SK-N-SH (cell line): ENCODE measurements around the gene SFXN4. TPM values are rescaled to one million over a fixed set of nuclear protein-coding genes. Genes with fewer than 3 reads are reported as not detected.

Experiments
- CTCF ChIA-PET: fragments of 300-600, 350-600 bp; formaldehyde crosslinking; extraction: SDS; loops from one replicate; lab custom pipeline; 2021; lab: Yijun Ruan, JAX
- POLR2A ChIA-PET: fragments of 350-600 bp; sonication (Branson Sonifier 250); formaldehyde crosslinking; extraction: SDS; loops from one replicate; lab custom pipeline; 2020; ENCODE audit warnings: antibody characterized with exemption, inconsistent platforms; lab: Yijun Ruan, JAX
- DNase-seq: peaks from one replicate; pipeline ENCODE4 v3.0.0; 2012
- H2AFZ ChIP-seq: fragments of 200-600 bp; sonication (generic); 2 replicates; pipeline ENCODE4 v1.8.1; 2016; ENCODE audit warnings: antibody characterized with exemption, mild to moderate bottlenecking, low read depth
- H3F3A ChIP-seq: fragments of 200-600 bp; sonication (generic); replicated peaks from 2 replicates; pipeline ENCODE3; 2016; ENCODE audit warnings: antibody characterized with exemption, mild to moderate bottlenecking; ENCODE audit not compliant: insufficient read depth
- H3K27ac ChIP-seq, 2 experiments: fragments of 200-500 bp in 1 of 2; fragments of 200-600 bp in 1 of 2; sonication (Bioruptor generic) in 1 of 2; sonication (generic), shearing (Covaris generic) in 1 of 2; 2 replicates each; pipeline versions ENCODE4 v1.5.1 to v1.6.1; 2014 to 2016; ENCODE audit warnings: low read depth in 2 of 2, inconsistent platforms in 1 of 2, low read length in 1 of 2, mild to moderate bottlenecking in 1 of 2, mixed read lengths in 1 of 2
- H3K27me3 ChIP-seq: fragments of 200-600 bp; sonication (generic), shearing (Covaris generic); 2 replicates; pipeline ENCODE4 v1.6.1; 2016; ENCODE audit warnings: mixed run types; ENCODE audit not compliant: insufficient read depth
- H3K36me3 ChIP-seq, 2 experiments: fragments of 200-500 bp in 1 of 2; fragments of 200-600 bp in 1 of 2; sonication (Bioruptor generic) in 1 of 2; sonication (generic) in 1 of 2; replicated peaks in 1 of 2; 2 replicates each; pipeline versions ENCODE3 to v1.5.1; 2014 to 2016; ENCODE audit warnings: low read length in 1 of 2, mild to moderate bottlenecking in 1 of 2; ENCODE audit not compliant: insufficient read depth in 2 of 2, control insufficient read depth in 1 of 2
- H3K4me1 ChIP-seq, 2 experiments: fragments of 200-500 bp in 1 of 2; fragments of 200-600 bp in 1 of 2; sonication (Bioruptor generic) in 1 of 2; sonication (generic), shearing (Covaris generic) in 1 of 2; 2 replicates each; pipeline versions ENCODE4 v1.5.1 to v1.6.1; 2014 to 2016; ENCODE audit warnings: low read depth in 1 of 2, low read length in 1 of 2, mixed run types in 1 of 2; ENCODE audit not compliant: insufficient read depth in 2 of 2, control insufficient read depth in 1 of 2
- H3K4me2 ChIP-seq: fragments of 200-600 bp; sonication (generic), shearing (Covaris generic); 2 replicates; pipeline ENCODE4 v1.6.1; 2017; ENCODE audit warnings: mixed run types
- H3K4me3 ChIP-seq, 2 experiments: fragments of 200-500 bp in 1 of 2; fragments of 200-600 bp in 1 of 2; sonication (Bioruptor generic) in 1 of 2; sonication (generic), shearing (Covaris generic) in 1 of 2; 2 replicates each; pipeline versions ENCODE4 v1.5.1 to v1.8.1; 2014 to 2016; ENCODE audit warnings: low read depth in 2 of 2, inconsistent platforms in 1 of 2, low read length in 1 of 2, mild to moderate bottlenecking in 1 of 2, mixed read lengths in 1 of 2, moderate library complexity in 1 of 2
- H3K79me2 ChIP-seq: fragments of 200-600 bp; sonication (generic); 2 replicates; pipeline ENCODE4 v1.8.1; 2017; ENCODE audit warnings: mild to moderate bottlenecking; ENCODE audit not compliant: insufficient read depth
- H3K9ac ChIP-seq: fragments of 200-600 bp; sonication (generic); 2 replicates; pipeline ENCODE4 v1.6.1; 2017; ENCODE audit warnings: mixed run types
- H3K9me2 ChIP-seq: fragments of 200-600 bp; sonication (generic); 2 replicates; pipeline ENCODE4 v1.6.1; 2017; ENCODE audit warnings: mixed run types
- H3K9me3 ChIP-seq: fragments of 200-600 bp; sonication (generic); 2 replicates; pipeline ENCODE4 v1.6.1; 2017; ENCODE audit warnings: mixed run types, mild to moderate bottlenecking, moderate library complexity
- H4K20me1 ChIP-seq: fragments of 200-600 bp; sonication (generic); 2 replicates; pipeline ENCODE4 v1.6.1; 2017; ENCODE audit warnings: mild to moderate bottlenecking, mixed run types; ENCODE audit not compliant: insufficient read depth
- CHD2 ChIP-seq: fragments of 150-350 bp; IDR thresholded peaks from 2 replicates; pipeline ENCODE4 v1.6.1; 2018; ENCODE audit warnings: low read length; ENCODE audit not compliant: partially characterized antibody
- EZH2phosphoT487 ChIP-seq: fragments of 200-600 bp; sonication (generic); IDR thresholded peaks from 2 replicates; pipeline ENCODE4 v1.6.1; 2017; ENCODE audit warnings: low read depth, mixed run types, mild to moderate bottlenecking, antibody characterized with exemption, moderate library complexity, borderline replicate concordance
- FOXM1 ChIP-seq: IDR thresholded peaks from 2 replicates; pipeline ENCODE4 v1.4.0; 2012; ENCODE audit warnings: low read depth, mild to moderate bottlenecking
- GABPA ChIP-seq: IDR thresholded peaks from 2 replicates; pipeline ENCODE4 v1.4.0; 2012; ENCODE audit warnings: low read depth, mild to moderate bottlenecking
- MEF2A ChIP-seq: IDR thresholded peaks from 2 replicates; pipeline ENCODE4 v1.4.0; 2012; ENCODE audit warnings: low read depth, borderline replicate concordance
- MXI1 ChIP-seq: IDR thresholded peaks from 2 replicates; pipeline ENCODE4 v1.6.1; 2012; ENCODE audit warnings: mild to moderate bottlenecking, low read depth, low read length, improper control_type of control experiment
- NFIC ChIP-seq: IDR thresholded peaks from 2 replicates; pipeline ENCODE4 v1.4.0; 2012; ENCODE audit warnings: borderline replicate concordance
- NRF1 ChIP-seq: IDR thresholded peaks from 2 replicates; pipeline ENCODE4 v1.6.1; 2012; ENCODE audit warnings: low read depth, mild to moderate bottlenecking, low read length
- POLR2AphosphoS5 ChIP-seq: IDR thresholded peaks from 2 replicates; pipeline ENCODE4 v1.6.1; 2012; ENCODE audit warnings: low read depth, low read length
- RCOR1 ChIP-seq: fragments of 150-350 bp; IDR thresholded peaks from 2 replicates; pipeline ENCODE4 v1.6.1; 2017; ENCODE audit warnings: antibody characterized with exemption, low read length
- REST ChIP-seq: IDR thresholded peaks from 2 replicates; pipeline ENCODE4 v1.6.1; 2012; ENCODE audit warnings: mild to moderate bottlenecking, low read depth, low read length, moderate library complexity
- RXRA ChIP-seq: IDR thresholded peaks from 2 replicates; pipeline ENCODE4 v1.4.0; 2012; ENCODE audit warnings: low read depth, mild to moderate bottlenecking, borderline replicate concordance
- SIN3A ChIP-seq: IDR thresholded peaks from 2 replicates; pipeline ENCODE4 v1.6.1; 2012; ENCODE audit warnings: low read depth, mild to moderate bottlenecking, low read length, moderate library complexity, borderline replicate concordance
- SMC3 ChIP-seq: IDR thresholded peaks from 2 replicates; pipeline ENCODE4 v1.6.1; 2012; ENCODE audit warnings: low read depth, low read length, improper control_type of control experiment
- TAF1 ChIP-seq: IDR thresholded peaks from 2 replicates; pipeline ENCODE4 v1.6.1; 2012; ENCODE audit warnings: low read depth, mild to moderate bottlenecking, low read length, moderate library complexity, borderline replicate concordance
- TCF12 ChIP-seq: IDR thresholded peaks from 2 replicates; pipeline ENCODE4 v1.4.0; 2012
- YY1 ChIP-seq: IDR thresholded peaks from 2 replicates; pipeline ENCODE4 v1.4.0; 2012; ENCODE audit warnings: low read depth, mild to moderate bottlenecking
- WGBS: methylation state at CpG from one replicate; pipeline ENCODE4 v1.1.6; 2017; ENCODE audit warnings: low lambda C conversion rate; 5-methylcytosine and 5-hydroxymethylcytosine counted together
- polyA plus RNA-seq, 3 experiments: library from polyadenylated mRNA; depleted of rRNA; stranded (reverse); fragments of >200 nt; gene quantifications; 2 replicates each; pipeline ENCODE4 v1.2.3, GENCODE V29; 2012
- TF ChIP-seq, protein P1 (sequence below): IDR thresholded peaks from 2 replicates; pipeline ENCODE4 v1.4.0; 2012; ENCODE audit warnings: low read depth
- TF ChIP-seq, protein P2 (sequence below): IDR thresholded peaks from 2 replicates; pipeline ENCODE4 v1.4.0; 2012; ENCODE audit warnings: low read depth, borderline replicate concordance
- TF ChIP-seq, protein P3 (sequence below): IDR thresholded peaks from 2 replicates; pipeline ENCODE4 v1.4.0; 2012; ENCODE audit warnings: low read depth, borderline replicate concordance
- TF ChIP-seq, protein P4 (sequence below): fragments of 150-350 bp; IDR thresholded peaks from 2 replicates; pipeline ENCODE4 v1.6.1; 2016; ENCODE audit warnings: mild to moderate bottlenecking, low read depth, low read length
- TF ChIP-seq, protein P5 (sequence below): fragments of 200-600 bp; sonication (generic); IDR thresholded peaks from 2 replicates; pipeline ENCODE4 v1.6.1; 2017; ENCODE audit warnings: antibody characterized with exemption, mild to moderate bottlenecking, moderate library complexity

The SFXN4 gene
- polyA plus RNA-seq, 1 of the 3 experiments (the other 2 are of a cell fraction): 24.2 TPM

- CTCF ChIA-PET: interaction anchor here (2.8 kb wide), 1 partner anchor 21 kb away, joined by 12 read pairs; no protein-coding TSS in a partner anchor
- TF ChIP-seq GABPA (peak; percentile 54; the same call in 1 of the 2 replicates), REST (peak; percentile 72; the same call in 1 of the 2 replicates), SIN3A (peak; percentile 75; the same call in 1 of the 2 replicates), YY1 (peak; percentile 95), MEF2A (no peak), NFIC (no peak), SMC3 (no peak), TCF12 (no peak), TAF1 (peak; percentile 98), MXI1 (peak; percentile 97), RXRA (no peak), RCOR1 (peak; percentile 26; the same call in 1 of the 2 replicates), NRF1 (peak; percentile 79), FOXM1 (no peak), POLR2AphosphoS5 (peak; percentile 99), CHD2 (peak; percentile 93), EZH2phosphoT487 (no peak)
- TF ChIP-seq, protein P1, sequence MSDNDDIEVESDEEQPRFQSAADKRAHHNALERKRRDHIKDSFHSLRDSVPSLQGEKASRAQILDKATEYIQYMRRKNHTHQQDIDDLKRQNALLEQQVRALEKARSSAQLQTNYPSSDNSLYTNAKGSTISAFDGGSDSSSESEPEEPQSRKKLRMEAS: peak; percentile 24; the same call in 1 of the 2 replicates
- TF ChIP-seq, protein P2, sequence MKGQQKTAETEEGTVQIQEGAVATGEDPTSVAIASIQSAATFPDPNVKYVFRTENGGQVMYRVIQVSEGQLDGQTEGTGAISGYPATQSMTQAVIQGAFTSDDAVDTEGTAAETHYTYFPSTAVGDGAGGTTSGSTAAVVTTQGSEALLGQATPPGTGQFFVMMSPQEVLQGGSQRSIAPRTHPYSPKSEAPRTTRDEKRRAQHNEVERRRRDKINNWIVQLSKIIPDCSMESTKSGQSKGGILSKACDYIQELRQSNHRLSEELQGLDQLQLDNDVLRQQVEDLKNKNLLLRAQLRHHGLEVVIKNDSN: peak; percentile 59; the same call in 1 of the 2 replicates
- TF ChIP-seq, protein P3, sequence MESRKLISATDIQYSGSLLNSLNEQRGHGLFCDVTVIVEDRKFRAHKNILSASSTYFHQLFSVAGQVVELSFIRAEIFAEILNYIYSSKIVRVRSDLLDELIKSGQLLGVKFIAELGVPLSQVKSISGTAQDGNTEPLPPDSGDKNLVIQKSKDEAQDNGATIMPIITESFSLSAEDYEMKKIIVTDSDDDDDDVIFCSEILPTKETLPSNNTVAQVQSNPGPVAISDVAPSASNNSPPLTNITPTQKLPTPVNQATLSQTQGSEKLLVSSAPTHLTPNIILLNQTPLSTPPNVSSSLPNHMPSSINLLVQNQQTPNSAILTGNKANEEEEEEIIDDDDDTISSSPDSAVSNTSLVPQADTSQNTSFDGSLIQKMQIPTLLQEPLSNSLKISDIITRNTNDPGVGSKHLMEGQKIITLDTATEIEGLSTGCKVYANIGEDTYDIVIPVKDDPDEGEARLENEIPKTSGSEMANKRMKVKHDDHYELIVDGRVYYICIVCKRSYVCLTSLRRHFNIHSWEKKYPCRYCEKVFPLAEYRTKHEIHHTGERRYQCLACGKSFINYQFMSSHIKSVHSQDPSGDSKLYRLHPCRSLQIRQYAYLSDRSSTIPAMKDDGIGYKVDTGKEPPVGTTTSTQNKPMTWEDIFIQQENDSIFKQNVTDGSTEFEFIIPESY: peak; percentile 90
- TF ChIP-seq, protein P4, sequence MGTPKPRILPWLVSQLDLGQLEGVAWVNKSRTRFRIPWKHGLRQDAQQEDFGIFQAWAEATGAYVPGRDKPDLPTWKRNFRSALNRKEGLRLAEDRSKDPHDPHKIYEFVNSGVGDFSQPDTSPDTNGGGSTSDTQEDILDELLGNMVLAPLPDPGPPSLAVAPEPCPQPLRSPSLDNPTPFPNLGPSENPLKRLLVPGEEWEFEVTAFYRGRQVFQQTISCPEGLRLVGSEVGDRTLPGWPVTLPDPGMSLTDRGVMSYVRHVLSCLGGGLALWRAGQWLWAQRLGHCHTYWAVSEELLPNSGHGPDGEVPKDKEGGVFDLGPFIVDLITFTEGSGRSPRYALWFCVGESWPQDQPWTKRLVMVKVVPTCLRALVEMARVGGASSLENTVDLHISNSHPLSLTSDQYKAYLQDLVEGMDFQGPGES: no peak
- TF ChIP-seq, protein P5, sequence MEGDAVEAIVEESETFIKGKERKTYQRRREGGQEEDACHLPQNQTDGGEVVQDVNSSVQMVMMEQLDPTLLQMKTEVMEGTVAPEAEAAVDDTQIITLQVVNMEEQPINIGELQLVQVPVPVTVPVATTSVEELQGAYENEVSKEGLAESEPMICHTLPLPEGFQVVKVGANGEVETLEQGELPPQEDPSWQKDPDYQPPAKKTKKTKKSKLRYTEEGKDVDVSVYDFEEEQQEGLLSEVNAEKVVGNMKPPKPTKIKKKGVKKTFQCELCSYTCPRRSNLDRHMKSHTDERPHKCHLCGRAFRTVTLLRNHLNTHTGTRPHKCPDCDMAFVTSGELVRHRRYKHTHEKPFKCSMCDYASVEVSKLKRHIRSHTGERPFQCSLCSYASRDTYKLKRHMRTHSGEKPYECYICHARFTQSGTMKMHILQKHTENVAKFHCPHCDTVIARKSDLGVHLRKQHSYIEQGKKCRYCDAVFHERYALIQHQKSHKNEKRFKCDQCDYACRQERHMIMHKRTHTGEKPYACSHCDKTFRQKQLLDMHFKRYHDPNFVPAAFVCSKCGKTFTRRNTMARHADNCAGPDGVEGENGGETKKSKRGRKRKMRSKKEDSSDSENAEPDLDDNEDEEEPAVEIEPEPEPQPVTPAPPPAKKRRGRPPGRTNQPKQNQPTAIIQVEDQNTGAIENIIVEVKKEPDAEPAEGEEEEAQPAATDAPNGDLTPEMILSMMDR: 0 out of 2 replicates have a peak, but pooled peaks have one; percentile 17
- TF ChIP-seq, all 33 proteins: peak for 14
- Histone ChIP-seq H4K20me1 (no peaks in the 10 kb centered on the region), H3F3A (no peaks in the 10 kb centered on the region), H2AFZ (peak within 1 kb of the TSS; percentile 96), H3K27me3 (no peaks in the 10 kb centered on the region), H3K36me3 (peaks cover 20% of the 10 kb centered on the region in 2 experiments), H3K27ac (peak within 1 kb of the TSS; percentile 82 to 98), H3K9me3 (no peaks in the 10 kb centered on the region), H3K4me2 (peak within 1 kb of the TSS; percentile 97), H3K79me2 (peaks cover 49% of the 10 kb centered on the region), H3K9me2 (no peaks in the 10 kb centered on the region), H3K9ac (peak within 1 kb of the TSS; percentile 92), H3K4me3 (peak within 1 kb of the TSS; percentile 81 to 97), H3K4me1 (peaks cover 8 to 18% of the 10 kb centered on the region in 2 experiments; a peak in 3 of 4 replicates)
- POLR2A ChIA-PET: interaction anchor here (0.8 to 1.5 kb wide), 3 partner anchors 13 to 34 kb away, joined by 3 to 4 read pairs (median 3); partner anchors contain the start of gene SFXN4
- DNase-seq: peak; percentile 97
- 0% methylated on average over 23 of the region's 45 CpGs for WGBS
These were observed 13.0 kb upstream of the SFXN4 start, which contains the start of gene PRDX3 for GRCh38 chr10:119178372-119179119. TSS of gene PRDX3 (minus strand) at chr10:119178812. CDS start at chr10:119178790, 22 bp downstream.
